T-helper 1 cell treated with Interleukin-12 subunit alpha and Interleukin-12 subunit beta and Interleukin-4 antibody, amounts not matched to agents 30 ng/mL and 1 ng/mL, for 36 hours (primary cell): ENCODE measurements around the gene IL4R. TPM values are rescaled to one million over a fixed set of nuclear protein-coding genes. Genes with fewer than 3 reads are reported as not detected.
"Not testable (repeated sequence)": the region's sequence is repeated elsewhere in the genome, so short reads cannot be mapped to it uniquely, and the experiment has no call there.

Experiments
- intact Hi-C: fragments of 100-400 bp; cut with micrococcal nuclease; formaldehyde crosslinking; loops from one replicate; pipeline ENCODE4 v1.15.1; 2024
- total RNA-seq: library from RNA; stranded (reverse); gene quantifications from 2 replicates; pipeline ENCODE4 v1.2.3, GENCODE V29; 2022

IL4R gene
- total RNA-seq, 1 donor from 2014 or later = 472 TPM

DNA sequence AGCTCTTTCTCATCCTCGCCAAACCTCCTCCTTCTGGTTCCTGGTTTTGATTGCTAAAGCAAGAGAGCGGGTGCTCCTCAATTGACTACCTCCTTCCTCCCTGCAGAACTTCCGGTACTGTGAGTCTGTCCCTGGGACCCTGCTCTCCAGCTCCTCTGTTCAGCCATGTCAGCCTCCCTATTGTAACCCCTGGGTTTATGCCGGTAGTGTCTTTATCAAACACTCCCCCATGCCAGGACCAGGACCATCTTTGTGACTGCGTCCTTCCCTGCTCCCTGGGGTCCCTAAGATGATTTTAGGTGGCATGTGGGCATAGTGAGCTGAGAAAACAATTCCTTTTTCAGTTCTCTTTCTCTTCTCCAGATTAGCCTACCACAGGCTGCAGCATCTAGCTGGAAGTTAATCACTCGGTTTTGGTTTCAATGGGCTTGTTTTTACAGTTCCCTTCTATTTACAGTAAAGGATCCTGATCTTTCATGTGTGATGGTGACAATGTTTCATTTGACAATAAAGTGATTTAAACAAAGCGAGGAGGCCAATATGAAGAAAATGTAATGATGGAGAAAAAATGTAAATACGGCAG is 60.5 kb downstream of the IL4R start:
- intact Hi-C loops = no loop called here

DNA sequence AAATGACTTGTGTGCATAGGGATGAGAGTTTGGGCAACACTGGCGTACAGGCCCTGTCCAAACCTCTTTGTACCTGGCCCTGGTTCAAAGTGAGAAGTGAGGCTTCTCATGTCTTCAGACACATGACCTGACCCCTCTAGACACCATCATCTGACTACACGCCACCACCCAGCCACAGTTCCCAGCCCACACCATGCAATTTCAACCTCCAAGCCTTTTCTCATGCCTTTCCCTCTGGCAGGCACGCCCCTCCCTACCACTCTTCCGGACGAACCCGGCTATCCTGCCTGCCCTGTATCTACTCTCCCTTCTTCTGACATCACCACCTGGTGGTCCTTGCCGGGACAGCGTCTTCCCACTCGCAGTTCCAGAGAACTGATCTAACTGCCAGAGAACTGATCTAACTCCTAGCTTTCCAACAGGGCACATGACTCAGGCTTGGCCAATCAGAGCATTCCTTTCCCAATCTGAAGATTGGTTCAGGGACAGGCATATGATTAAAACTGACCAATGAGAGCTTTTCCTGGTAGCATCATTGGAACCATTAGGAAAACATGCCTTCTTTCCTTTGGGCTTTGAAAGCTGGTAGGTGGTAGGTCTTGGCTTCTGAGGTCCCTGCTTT is 61.1 kb downstream of the IL4R start:
- intact Hi-C loops = no loop called here

DNA sequence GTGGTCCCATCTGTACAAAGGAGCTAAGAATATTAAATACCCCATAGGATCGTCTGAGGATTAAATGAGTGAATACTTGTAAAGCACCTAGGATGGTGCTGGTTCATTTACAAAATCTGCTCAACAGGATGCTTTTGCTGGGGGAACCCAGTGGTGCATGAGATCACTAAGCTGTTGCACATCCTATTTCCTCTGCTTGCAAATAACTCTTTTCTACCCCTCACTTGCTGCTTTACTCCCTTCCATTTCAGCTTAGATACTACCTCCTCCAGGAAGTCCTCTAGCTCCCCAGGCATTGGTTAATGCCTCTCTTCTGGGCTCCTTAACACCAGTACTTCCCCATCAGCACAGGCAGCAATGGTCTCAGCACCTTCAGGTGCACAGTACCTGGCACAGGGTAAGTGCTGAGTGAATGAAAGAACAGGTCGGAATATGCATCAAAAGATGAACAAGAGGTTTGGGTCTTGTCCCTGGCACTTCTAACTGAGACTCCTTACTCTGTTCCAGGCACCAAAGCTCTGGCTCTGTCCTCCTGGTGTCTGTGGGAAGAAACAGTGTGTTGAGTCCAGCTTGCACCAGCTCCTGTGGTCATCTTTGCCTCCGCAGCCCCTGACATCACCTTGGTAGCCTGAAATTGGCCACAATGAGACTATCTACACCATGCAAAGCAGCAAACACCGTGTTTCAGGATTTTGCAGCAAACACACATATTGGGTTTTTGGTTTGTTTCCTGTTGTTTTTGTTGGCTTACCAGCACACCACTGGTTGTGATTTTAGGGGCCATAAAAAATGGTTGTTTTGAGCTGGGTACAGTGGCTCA is 64.1 kb downstream of the IL4R start:
- intact Hi-C loops = loop anchor here (1.0 to 2.0 kb wide), 2 partner anchors 24 to 49 kb away; partner anchors contain the start of gene IL21R

DNA sequence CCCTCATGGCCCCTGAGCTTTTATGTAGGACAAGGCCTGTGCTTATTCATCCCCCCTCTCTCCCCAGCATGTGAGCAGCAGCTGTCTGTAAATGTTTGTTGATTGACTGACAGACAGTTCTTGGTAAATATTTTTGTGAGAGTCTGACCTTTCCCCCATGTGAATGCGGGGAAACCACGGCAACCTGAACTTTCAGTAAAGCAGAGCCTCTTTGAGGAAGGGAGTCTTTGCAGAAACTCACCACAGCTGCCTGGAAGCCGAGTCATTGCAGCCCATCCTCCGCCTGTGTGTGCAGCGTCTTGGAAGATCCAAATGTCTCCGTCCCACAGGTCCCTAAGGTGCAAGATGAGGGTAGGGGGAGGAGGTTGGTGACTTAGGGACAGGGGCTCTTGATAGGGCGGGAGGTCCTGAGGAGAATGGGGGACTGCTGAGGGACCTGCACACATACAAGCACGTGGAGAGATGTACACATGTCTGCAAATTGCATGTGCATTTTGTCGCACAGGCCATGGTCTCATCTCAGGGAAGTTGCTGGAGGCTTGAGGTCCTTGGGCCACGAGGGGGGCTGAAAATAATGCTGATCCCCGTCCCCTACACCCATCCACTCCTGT is 65.2 kb downstream of the IL4R start:
- intact Hi-C loops = loop anchor here (1.0 to 2.0 kb wide), 2 partner anchors 9 to 48 kb away; no protein-coding TSS in a partner anchor

DNA sequence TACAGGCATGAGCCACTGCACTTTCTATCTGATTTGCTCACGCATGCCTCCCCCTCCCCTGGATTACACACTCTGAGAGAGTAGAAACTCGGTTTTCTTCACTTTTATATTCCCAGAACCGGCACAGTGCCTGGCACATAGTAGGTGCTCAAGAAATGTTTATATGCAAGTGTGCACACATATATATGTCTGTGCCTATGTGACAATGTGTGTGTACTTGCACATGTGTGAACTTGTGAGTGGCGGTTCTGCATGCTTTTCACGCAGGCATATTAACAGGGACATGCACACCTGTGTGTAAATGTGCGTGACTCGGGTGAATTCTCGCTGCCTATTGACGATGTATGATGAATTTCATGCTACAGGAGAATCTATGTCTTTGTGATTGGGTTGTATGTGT is 66.1 kb downstream of the IL4R start:
- intact Hi-C loops = loop anchor here (1.0 to 2.0 kb wide), 2 partner anchors 8 to 47 kb away; no protein-coding TSS in a partner anchor

DNA sequence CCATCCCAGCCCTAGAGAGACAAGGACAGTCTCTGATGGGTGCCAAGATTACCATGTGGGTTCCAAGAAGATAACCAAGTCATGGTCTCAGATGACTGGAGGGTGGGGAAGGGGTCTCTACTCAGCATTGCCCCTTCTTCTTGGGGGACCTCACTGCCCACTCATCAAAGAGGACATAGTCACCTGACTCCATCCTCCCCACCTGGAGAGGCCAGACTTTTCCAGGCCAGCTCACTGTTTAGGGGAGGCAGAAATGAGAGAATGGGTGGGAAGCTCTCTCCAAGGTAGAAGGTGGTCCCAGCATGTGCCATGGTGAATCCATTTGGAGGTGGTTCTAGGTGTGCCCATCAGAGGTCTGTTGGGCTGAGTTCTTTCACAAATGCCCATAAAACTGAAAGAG is 67.5 kb downstream of the IL4R start:
- intact Hi-C loops = no loop called here

DNA sequence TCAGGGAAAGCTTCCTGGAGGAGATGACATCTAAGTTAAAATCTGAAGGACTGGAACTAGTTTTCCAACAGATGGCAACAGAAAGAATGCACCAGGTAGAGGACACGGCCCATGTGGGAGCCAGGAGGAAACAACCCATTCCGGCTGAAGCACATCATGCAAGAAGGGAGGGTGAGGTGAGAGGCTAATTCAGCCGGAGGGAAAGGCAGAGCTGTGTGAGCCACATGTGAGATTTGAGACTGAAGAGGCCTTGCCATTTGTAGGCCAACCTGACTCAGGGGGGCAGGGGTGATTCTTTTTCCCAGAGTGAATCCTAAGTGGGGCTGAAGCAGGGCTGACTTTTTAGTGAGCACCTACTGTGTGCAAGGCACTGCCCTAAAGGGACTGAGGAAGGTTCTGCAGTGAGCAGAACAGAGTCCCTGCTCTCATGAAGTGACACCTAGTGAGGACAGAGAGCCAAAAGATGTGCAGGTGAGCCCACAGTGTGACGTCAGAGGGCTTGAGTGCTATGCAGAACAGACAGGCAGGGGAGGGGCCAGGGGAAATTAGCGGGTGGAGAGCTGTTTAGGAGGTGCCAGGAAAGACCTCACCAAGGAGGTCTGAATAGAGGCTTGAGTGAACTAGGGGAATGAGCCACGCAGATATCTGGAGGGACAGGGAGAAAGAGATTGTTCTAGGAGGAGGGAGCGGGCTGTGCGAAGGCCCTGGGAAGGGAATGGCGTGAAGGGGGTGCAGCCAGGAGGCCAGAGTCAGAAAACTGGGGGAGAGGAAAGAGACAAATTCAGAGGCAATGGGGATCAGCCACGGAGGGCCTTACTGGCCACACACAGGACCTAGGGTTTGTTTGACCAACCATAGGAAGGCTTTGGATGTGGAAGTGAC is 68.4 kb downstream of the IL4R start:
- intact Hi-C loops = no loop called here

DNA sequence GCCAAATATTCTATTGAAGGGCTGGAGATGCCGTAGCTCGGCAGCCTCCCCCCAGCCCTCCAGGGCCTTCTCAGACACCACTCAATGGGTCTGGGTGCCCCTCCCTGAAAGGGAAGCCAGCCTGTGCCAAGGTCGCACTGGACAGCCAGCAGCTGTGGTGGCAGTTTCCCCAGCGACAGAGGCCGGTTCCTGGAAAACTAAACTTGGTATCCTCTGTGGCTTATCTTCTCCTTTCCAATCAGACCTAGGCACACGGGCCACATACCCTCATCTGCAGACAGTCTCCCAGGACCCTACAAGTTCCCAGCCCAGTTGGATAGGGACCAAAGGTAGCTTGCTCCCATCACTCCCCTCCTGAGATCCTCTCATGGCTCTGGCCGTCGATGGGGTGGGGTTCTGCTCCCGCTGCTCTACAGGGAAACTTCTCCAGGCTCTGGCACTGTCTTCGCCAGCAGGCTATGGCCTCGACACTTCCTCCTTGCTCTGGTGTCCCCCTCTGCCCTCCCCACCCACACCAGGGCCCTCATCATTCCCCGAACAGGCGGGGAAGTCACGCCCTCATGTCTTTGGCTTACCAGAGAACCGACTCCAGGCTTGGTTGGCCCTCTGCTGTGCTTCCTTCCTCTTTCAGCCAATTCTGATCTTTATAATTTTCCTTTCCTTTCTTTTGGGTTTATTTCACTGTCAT is 69.9 kb downstream of the IL4R start:
- intact Hi-C loops = no loop called here

DNA sequence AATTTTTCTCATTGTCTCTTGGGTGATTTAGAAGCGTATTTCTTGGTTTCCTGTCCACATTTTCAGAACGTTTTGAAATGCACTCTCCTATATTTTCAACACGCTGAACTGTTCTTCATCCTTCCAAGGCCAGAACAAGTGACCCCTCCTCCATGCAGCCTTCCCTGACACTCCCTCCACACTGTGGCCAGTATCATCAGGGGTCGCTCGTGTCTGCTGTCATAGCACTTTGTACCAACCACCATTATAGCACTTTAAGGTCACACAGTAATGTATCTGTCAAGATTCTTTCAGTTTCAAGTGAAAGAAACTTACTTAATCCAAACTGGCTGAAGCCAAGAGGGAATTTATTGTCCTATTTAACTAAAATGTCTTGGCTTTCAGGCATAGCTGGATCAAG is 70.7 kb downstream of the IL4R start:
- intact Hi-C loops = no loop called here

DNA sequence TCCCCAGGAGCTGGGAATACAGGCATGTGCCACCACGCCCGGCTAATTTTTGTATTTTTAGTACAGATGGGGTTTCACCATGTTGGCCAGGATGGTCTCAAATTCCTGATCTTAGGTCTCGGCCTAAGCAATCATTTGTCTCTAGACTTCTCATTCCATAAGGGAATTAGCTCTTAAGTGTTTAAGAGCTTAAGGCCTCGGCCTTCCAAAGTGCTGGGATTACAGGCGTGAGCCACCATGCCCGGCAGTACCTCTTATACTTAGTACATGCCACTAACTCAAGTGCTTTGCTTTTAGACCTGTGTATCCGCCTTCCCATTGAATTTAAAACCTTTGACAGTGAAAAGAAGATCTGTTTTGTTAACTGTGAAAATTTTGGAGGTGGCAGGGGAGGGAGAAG is 71.6 kb downstream of the IL4R start:
- intact Hi-C loops = no loop called here

DNA sequence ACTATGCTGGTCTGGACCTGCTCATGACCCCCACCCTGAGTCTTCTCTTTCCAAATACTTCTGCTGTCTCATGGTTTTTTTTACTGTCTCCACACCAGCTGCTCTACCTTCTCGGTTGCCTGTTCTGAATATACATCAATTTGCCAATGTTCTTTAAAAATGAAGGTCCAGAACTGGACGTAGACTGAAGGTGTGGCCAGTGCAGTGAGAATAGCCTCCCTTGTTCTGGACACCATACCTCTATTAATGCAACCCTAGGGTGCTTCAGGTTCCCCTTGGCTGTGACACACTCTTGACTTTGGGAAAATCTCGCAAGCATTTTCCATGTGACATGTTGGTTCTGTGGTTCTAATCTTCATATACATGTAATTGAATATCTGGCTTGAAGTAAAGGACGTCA is 72.9 kb downstream of the IL4R start:
- intact Hi-C loops = no loop called here

DNA sequence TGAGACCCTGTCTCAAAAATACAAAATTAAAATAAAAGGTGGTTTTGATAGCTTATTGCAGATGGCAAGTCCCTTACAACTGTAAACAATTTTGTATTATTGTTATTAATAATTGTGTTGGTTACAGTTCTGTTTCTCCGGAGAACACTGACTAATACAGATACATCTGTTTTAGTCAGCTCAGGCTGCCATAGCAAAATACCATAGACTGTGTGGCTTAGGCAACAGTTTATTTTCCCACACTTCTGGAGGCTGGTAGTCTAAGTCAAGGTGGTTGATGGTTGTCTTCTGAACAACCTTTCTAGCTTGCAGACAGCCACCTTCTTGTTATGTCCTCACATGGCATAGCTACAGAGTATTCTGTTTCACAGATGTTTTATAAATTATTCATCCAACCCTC is 74.0 kb downstream of the IL4R start:
- intact Hi-C loops = loop anchor here (1.0 kb wide), 1 partner anchor 8 kb away; no protein-coding TSS in a partner anchor

DNA sequence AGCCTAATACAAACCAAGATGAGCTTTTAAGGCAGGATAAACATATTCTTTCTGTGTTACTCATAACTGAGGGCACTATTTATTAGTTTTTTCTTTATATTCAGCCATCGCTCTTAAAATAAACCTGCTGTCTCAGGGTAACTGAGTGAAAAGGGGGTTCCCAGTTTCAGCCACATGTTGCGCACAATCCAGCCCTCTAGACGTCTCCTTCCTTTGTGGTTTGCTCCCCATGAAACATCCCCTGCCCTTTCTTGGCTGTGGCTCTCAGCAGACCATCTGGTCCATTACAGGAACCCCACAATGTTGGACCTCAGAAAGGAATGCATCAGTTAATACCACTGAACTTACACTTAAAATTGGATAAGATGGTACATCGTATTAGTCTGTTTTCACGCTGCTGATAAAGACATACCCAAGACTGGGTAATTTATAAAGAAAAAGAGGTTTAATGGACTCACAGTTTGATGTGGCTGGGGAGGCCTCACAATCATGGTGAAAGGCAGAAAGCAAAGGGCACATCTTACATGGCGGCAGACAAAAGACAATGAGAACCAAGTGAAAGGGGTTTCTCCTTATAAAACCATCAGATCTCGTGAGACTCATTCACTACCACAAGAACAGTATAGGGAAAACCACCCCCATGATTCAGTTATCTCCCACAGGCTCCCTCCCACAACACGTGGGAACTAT is 75.6 kb downstream of the IL4R start:
- intact Hi-C loops = no loop called here

DNA sequence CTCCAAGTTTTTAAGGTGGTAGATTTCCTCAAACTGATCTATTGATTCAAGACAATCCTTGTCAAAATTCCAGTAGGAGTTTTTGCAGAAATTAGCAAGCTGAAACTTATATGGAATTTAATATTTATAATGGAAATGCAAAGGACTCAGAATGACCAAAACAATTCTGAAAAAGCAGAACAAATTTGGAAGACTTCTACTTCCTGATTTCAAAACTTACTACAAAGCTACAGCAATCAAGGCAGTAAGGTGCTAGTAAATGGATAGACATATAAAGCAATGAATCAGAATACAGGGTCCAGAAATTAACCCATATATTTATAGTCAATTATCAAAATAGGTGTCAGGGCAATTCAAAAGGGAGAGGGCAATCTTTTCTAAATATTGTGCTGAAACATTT is 76.4 kb downstream of the IL4R start:
- intact Hi-C loops = no loop called here

DNA sequence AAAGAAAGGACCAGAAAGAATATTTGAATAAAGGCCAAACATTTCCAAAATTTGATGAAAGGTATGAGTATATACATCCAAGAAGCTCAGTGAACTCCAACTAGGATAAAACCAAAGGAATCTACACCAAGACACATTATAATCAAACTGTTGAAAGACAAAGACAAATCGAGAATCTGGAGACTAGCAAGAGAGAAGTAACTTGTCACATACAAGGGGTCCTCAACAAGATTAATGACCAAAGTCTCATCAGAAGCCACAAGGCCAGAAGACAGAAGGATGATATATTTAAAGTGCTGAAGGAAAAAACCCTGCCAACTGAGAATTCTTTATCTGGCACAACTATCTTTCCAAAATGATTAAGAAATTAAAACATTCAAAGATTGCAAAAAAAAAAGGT is 78.9 kb downstream of the IL4R start:
- intact Hi-C loops = no loop called here

DNA sequence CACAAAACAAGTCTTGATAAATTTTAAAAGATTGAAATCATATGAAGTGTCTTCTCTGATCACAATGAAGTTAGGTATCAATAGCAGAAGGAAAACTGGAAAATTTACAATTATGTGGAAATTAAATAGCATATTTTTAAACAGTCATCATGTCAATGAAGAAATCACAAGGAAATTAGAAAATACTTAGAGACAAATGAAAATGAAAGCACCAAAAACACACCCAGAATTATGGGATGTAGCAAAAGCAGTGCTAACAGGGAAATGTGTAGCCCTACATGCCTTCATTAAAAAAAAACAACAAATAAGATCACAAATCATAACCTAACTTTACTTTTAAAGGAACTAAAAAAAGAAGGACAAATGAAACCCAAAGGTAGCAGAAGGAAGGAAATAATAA is 80.7 kb downstream of the IL4R start:
- intact Hi-C loops = no loop called here

DNA sequence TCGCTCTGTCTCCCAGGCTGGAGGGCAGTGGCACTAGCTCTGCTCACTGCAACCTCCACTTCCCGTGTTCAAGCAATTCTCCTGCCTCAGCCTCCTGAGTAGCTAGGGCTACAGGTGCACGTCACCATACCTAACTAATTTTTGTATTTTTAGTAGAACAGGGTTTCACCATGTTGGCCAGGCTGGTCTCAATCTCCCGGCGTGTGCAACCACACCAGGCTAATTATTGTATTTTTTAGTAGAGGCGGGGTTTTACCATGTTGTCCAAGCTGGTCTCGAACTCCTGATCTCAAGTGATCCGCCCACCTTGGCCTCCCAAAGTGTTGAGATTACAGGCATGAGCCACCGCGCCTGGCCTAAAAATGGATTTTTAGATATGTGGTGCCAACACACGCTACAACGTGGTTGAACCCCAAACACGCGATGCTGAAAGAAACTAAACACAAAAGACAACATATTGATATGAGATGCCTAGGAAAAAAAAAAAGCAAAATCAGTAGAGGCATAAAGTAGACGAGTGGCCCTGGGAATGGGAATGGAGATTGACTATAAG is 84.6 kb downstream of the IL4R start:
- intact Hi-C loops = not testable (repeated sequence)

DNA sequence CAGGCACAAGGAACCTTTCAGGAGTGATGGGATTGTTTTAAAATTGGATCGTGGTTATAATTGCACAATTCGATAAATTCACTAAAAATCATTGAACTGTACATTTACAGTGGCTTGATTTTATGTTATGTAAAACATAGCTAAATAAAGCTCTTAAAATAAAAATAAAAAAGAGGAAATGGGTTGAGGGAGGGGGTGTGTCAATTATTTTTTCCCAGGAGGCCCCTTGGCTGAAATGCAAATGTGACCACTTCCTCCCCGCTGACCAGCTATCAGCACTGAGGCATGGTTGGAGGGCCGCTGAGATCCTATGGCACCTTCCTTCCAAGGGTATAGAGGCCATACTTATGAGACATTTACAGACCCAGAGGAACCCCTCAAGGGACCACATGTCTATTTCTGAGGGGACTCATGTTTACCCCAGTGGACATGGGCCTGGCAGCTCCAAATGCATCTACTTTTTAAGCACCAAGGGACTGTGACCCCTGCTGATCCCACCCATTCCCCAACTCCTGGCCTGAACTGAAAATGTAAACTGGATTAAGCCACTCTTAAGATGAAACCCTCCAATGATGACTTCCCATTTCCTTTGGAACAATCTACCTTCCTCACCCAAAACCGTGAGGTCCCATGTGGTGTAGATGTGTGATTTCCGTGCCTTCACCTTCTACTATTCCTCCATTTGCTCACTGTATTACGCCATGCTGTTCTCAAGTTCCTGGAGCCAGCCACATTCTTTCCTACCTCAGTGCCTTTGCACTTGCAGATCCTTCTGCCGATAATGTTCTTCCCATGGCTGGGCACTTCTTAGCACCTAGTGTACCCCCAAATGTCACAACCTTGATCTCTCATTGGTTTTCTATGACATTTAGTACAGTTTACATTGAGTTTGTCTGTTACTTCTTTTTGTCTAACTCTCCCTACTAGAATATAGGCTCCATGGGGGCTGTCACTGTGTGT is 85.4 kb downstream of the IL4R start:
- intact Hi-C loops = no loop called here
